Cardiac fibroblast (primary cell): ENCODE data around the gene NNMT.
A peak's percentile ranks its signal among the peaks of the same experiment; 100 is the strongest.

ENCODE experiments used
- DNase-seq, 2 donors: peaks; one replicate each; pipeline versions ENCODE4 v3.0.0 to v3.0.0-alpha.2; 2010; ENCODE audit warnings: low read depth in 2 of 2
- H3K4me3 ChIP-seq, 2 donors: replicated peaks in 1 of 2; 1 replicate in 1 of 2; 2 replicates in 1 of 2; pipeline ENCODE4 v1.5.1; 2011; ENCODE audit warnings: low read depth in 2 of 2, low read length in 2 of 2, mild to moderate bottlenecking in 2 of 2, moderate library complexity in 1 of 2
- CTCF ChIP-seq: IDR thresholded peaks from one replicate; pipeline ENCODE4 v1.5.1; 2011; ENCODE audit warnings: low read depth, mild to moderate bottlenecking, low read length, inconsistent platforms

The NNMT gene

GRCh38 chr11:114277637-114278341 is 18.4 kb upstream of the NNMT start:
- DNase-seq: no peak
- no peak overlapping the region for H3K4me3 ChIP-seq
- TF ChIP-seq CTCF: no peak

- no peak for TF ChIP-seq CTCF
- H3K4me3 ChIP-seq: no peak overlapping the region
- DNase-seq: no peak
Observed at GRCh38 chr11:114278342-114279065, 17.7 kb upstream of the NNMT start.

GRCh38 chr11:114279792-114280546 is 16.2 kb upstream of the NNMT start:
- DNase-seq: peak; percentile 66 to 84
- no peak for TF ChIP-seq CTCF
- H3K4me3 ChIP-seq: no peak overlapping the region

GRCh38 chr11:114280696-114281095 is 15.5 kb upstream of the NNMT start:
- peak; percentile 71 for TF ChIP-seq CTCF
- no peak overlapping the region for H3K4me3 ChIP-seq
- DNase-seq: peak; percentile 90 to 95

- TF ChIP-seq CTCF: no peak
- H3K4me3 ChIP-seq: no peak overlapping the region
- peak in 1 of 2 donors; percentile 59 for DNase-seq
Observed at GRCh38 chr11:114281388-114281956, 14.7 kb upstream of the NNMT start.

- no peak for DNase-seq
- H3K4me3 ChIP-seq: no peak overlapping the region
- no peak for TF ChIP-seq CTCF
Observed at GRCh38 chr11:114282488-114282887, 13.7 kb upstream of the NNMT start.
